GM12891 (cell line): Measurements from ENCODE around the gene SMAD6.

ENCODE experiments used
- DNase-seq: peaks from one replicate; pipeline ENCODE4 v3.0.0; 2011; ENCODE audit warnings: low spot score; ENCODE audit not compliant: insufficient read length
- FAIRE-seq: peaks from 2 replicates; lab custom pipeline; 2011; peaks lifted over from hg19 to GRCh38; lab: Jason Lieb, UNC
- PAX5 ChIP-seq: IDR thresholded peaks from 2 replicates; pipeline ENCODE4 v1.6.1; 2011; ENCODE audit warnings: low read length, moderate library complexity, mild to moderate bottlenecking; ENCODE audit not compliant: insufficient read depth, severe bottlenecking
- POLR2A ChIP-seq: IDR thresholded peaks from 2 replicates; pipeline ENCODE4 v1.6.1; 2011; ENCODE audit warnings: low read depth, low read length, control low read depth
- POLR2AphosphoS5 ChIP-seq: IDR thresholded peaks from 2 replicates; pipeline ENCODE4 v1.6.1; 2011; ENCODE audit warnings: low read depth, low read length, control low read depth
- POU2F2 ChIP-seq: IDR thresholded peaks from 2 replicates; pipeline ENCODE4 v1.6.1; 2011; ENCODE audit warnings: low read depth, mild to moderate bottlenecking, control low read depth, low read length, moderate library complexity
- SPI1 ChIP-seq: IDR thresholded peaks from 2 replicates; pipeline ENCODE4 v1.6.1; 2011; ENCODE audit warnings: low read depth, low read length, control low read depth
- TAF1 ChIP-seq: IDR thresholded peaks from 2 replicates; pipeline ENCODE4 v1.6.1; 2011; ENCODE audit warnings: low read depth, low read length, control low read depth

The SMAD6 gene

GRCh38 chr15:66738116-66738515 is 36.1 kb downstream of the SMAD6 start:
- FAIRE-seq (no peak), DNase-seq (no peak)
- TF ChIP-seq TAF1 (no peak), POU2F2 (no peak), POLR2AphosphoS5 (no peak), PAX5 (no peak), SPI1 (no peak)

DNA sequence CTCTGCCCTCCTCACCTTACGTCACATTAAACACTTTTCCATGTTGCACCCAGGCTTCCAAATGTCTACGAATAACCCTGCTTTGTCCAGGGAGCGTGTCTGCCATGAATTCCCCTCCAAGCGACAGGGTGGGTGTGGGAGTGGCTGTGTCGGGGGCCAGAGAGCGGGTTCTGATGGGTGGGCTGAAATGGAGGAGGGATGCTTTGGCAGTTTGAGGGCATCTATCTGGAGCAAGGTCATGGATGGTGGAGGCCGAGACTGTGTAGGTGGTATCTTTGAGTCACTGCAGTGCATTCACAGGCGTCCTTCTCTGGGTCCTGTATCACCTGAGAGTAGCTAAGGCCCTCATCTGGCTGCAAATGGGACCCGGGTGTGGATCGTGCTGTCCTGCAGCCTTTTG is 36.6 kb downstream of the SMAD6 start:
- TF ChIP-seq TAF1 (no peak), POLR2AphosphoS5 (no peak), POU2F2 (no peak), PAX5 (no peak), POLR2A (no peak), SPI1 (no peak)
- FAIRE-seq (no peak), DNase-seq (no peak)

GRCh38 chr15:66739287-66739686 is 37.3 kb downstream of the SMAD6 start:
- TF ChIP-seq POU2F2 = no peak
- no peak for TF ChIP-seq POLR2AphosphoS5
- TF ChIP-seq PAX5 = no peak
- TF ChIP-seq SPI1 = no peak
- TF ChIP-seq TAF1 = no peak
- no peak for TF ChIP-seq POLR2A
- no peak for DNase-seq
- no peak for FAIRE-seq

DNA sequence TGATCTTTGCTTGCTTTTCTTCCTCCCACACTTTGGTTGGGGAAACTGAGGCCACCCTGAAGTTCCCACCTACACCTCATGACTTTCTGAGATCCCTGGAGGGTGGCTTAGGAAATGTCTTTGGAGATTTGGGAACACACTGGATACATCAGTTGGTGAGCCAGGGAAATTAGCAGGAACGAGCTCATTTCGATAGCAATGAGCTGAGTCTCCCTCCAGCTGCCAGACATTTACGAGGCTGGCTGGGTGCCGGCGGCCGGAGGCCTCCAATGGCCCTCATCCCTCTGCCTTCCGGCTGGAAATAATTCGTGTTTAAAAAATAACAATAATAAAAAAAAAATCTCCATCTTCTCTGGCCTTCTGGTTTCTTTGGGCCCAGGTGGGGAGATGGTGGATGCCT is 38.8 kb downstream of the SMAD6 start:
- DNase-seq (no peak), FAIRE-seq (no peak)
- TF ChIP-seq POU2F2 = no peak
- no peak for TF ChIP-seq TAF1
- TF ChIP-seq SPI1 = no peak

DNA sequence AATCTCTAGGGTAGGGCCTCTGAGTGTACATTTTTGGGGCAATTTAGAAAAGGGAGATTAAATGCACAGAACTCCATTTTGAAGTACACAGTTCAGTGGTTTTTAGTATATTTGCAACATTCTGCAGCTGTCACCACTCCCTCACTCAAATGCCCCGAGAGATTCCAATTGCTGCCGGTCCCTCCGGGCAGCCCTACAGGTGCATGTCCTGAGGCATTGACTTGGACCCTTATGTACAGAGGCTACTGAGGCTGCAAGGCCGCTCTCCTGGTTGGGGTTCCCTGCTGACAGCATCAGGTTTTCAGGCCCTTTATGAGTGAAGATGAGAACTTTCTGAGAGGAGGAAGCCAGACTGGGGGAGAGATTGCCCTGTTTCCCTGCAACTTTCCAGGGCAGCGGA is 39.6 kb downstream of the SMAD6 start:
- TF ChIP-seq SPI1 (no peak), PAX5 (no peak), POLR2A (no peak), TAF1 (no peak), POU2F2 (no peak), POLR2AphosphoS5 (no peak)
- no peak for FAIRE-seq
- no peak for DNase-seq

DNA sequence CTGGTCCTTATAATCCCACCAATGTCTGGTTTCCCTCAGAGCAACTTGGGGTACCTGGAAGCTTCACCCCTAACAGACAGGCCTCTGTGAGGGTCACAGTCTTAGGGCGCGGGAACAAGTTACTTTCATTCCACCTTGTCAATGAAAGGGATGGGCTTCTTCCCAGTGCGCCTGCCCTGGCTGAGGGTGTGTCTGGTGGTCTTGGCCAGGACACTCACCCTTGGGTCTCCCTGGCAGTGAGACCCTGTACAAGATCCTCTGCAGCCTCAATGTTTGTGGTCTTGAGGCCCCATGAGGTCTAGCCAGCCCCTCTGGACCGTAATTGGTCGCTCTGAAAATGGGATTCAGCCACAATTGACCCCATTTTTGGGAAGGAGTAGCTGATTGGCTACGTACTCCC is 40.2 kb downstream of the SMAD6 start:
- TF ChIP-seq PAX5 = no peak
- FAIRE-seq (no peak), DNase-seq (no peak)

DNA sequence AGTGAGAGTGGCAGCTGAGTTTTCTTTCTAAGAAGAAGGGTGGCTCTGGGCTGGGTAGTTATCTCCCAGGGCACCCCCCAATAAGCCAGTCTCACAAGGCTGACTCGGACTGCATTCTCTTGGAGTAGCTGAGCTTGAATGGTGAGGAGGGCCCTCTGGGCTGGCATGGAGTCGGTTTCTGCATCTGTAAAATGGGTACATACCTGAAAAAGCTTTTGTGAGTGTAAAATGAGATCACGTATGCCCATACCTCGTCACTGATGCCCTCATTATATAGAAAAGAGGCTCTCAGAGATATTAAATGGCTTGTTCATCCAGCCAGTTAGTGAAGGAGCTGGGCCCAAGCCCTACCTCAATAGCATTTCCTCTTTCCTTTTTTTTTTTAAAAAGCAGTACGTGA is 41.2 kb downstream of the SMAD6 start:
- FAIRE-seq (no peak), DNase-seq (no peak)
- TF ChIP-seq POU2F2 = no peak
- TF ChIP-seq TAF1 = no peak
- no peak for TF ChIP-seq POLR2A
- no peak for TF ChIP-seq POLR2AphosphoS5
- TF ChIP-seq PAX5 = no peak
- no peak for TF ChIP-seq SPI1

GRCh38 chr15:66743703-66744536 is 41.9 kb downstream of the SMAD6 start:
- DNase-seq (no peak), FAIRE-seq (no peak)
- TF ChIP-seq SPI1 = no peak
- no peak for TF ChIP-seq TAF1
- TF ChIP-seq POLR2AphosphoS5 = no peak
- no peak for TF ChIP-seq POLR2A
- TF ChIP-seq POU2F2 = no peak
- TF ChIP-seq PAX5 = no peak

- FAIRE-seq = no peak
- TF ChIP-seq POLR2AphosphoS5 (no peak), TAF1 (no peak), SPI1 (no peak), PAX5 (no peak), POLR2A (no peak), POU2F2 (no peak)
Measured at GRCh38 chr15:66744610-66745279, 42.7 kb downstream of the SMAD6 start.

More at GRCh38 chr15:66744610-66745279, 42.7 kb downstream of the SMAD6 start:
- no peak for DNase-seq
